Activated CD8-positive, alpha-beta memory T cell treated with anti-CD3 and anti-CD28 coated beads for 24 hours (primary cell): ENCODE results near the gene KIF22.
"Not testable (repeated sequence)": the region's sequence is repeated elsewhere in the genome, so short reads cannot be mapped to it uniquely, and the experiment has no call there.

ENCODE experiments used
- DNase-seq: peaks from one replicate; pipeline ENCODE4 v3.0.0-alpha.2; 2020

KIF22 gene

DNA sequence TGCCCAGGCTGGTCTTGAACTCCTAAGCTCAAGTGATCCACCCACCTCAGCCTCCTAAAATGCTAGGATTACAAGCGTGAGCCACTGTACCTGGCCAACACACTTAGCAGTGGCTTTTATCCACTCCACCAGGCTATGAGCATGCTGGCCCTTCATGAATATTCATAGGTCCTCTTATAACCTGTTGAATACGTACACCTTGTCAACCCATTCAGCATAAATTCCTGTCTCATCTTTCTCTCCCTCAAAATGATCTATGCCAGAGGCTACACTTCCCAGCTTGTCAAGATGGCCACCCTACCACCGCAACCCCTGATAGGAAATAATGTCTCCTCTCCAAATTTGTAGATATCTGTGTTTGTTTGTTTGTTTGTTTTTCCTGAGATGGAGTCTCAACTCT, 23.5 kb upstream of the KIF22 start:
- no peak for DNase-seq

DNA sequence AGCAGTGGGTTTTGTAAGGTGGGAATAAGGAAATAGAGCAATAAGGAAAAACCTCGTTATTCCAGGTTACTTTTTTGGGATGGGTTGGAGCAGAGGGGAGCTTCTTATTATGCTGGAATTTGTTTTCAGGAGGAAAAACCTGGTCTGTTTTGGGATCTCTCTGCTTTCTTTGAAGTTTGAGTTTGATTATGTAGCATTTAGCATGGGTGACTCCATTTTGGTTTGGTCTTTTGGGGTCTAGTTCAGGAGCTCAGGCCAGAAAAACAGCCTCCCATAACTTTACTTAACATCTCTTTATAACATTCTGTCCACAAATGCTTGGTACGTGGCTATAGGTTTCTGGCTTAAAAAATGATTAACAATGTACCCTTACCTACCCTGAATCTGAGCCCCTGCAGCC, 21.0 kb upstream of the KIF22 start:
- DNase-seq = no peak

DNA sequence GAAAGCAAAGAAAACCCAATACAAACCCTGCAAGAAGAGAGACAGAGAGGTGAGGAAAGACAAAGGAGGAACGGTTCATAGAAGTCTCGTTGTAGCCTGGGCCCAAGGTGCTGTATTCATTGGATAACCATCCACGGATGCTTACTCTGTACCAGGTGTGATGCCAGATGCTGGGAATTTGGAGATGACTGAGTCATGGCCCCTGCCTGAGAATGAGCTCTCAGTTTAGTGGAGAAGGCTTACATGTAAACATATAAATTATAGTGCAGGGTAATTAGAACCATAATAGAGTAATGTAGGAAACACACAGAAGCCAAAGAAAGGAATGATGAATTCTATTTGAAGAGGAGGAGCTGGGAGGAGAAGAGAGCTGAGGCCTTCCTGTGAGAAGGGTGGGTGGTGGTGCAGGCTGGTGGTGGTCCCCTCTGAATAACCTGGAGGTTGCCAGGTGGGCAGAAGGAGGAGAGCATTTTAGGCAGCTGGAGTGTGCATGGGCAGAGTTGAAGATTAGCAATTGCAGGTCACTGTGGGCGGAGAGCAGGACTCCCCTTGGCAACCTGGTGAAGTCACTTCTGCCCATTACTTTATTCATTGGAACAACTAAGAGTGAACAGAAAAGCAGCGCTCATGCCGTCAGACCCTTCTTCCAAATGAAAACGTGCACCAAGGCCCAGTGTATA, 20.2 kb upstream of the KIF22 start:
- DNase-seq = no peak

DNA sequence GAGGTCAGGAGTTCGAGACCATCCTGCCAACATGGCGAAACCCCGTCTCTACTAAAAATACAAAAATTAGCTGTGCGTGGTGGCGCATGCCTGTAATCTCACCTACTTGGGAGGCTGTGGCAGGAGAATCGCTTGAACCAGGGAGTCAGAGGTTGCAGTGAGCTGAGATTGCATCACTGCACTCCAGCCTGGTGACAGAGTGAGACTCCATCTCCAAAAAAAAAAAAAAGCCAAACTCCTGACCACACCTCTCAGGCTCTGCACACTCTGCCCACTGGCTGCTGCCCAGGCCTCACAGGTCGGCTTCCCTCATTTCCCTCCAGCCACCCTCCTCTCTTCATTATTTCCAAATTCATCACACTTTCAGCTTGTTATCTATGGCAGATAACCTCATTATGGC, 18.2 kb upstream of the KIF22 start:
- DNase-seq = not testable (repeated sequence)

DNA sequence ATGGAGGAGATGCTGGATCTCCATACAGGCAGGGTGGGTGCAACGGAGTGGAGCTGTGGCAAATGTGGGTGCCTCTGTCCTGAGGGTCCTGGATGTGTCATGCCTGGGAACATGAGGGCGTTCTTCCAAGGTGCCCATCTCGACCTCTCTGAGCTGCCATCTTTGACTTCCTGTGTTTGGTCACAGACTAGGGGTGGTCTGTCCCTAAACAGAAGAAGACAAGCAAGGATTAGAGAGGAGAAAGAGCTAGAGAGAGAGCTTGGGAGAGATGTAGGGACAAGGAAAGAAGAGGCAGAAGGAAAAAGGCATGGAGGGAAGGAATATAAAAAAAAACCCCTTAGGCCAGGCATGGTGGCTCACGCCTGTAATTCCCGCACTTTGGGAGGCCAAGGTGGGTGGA, 15.8 kb upstream of the KIF22 start:
- no peak for DNase-seq

DNA sequence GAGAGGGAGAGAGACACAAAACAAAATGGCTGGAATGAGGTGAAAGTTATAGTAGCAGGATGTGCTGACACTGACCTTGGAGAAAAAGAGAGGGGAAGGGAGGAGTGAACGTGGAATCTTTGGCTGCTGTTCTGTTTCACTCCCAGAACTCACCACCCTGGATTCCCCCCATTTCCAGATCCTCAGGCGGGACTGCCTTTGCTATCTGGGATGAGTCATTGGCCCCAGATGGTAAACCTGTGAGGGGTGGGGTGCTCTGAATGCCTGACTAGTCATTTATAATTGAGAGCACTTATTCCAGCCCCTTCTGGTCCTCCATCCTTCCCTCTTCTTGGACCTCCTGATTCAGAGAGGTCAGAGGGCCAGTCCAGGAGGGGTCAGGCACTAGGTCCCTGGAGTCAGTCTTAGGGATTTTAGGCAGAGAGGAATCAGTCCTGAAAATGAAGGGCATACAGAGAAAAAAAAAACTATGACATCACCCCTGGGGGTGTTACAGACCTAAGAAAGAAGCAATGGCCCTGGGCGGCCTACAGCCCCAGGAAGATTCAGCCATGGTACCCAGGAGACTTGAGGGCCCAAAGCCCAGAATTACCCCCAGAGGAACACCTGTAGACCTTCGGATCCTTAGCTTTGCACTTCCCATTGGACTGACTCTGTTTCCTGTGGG, 14.7 kb upstream of the KIF22 start:
- no peak for DNase-seq

DNA sequence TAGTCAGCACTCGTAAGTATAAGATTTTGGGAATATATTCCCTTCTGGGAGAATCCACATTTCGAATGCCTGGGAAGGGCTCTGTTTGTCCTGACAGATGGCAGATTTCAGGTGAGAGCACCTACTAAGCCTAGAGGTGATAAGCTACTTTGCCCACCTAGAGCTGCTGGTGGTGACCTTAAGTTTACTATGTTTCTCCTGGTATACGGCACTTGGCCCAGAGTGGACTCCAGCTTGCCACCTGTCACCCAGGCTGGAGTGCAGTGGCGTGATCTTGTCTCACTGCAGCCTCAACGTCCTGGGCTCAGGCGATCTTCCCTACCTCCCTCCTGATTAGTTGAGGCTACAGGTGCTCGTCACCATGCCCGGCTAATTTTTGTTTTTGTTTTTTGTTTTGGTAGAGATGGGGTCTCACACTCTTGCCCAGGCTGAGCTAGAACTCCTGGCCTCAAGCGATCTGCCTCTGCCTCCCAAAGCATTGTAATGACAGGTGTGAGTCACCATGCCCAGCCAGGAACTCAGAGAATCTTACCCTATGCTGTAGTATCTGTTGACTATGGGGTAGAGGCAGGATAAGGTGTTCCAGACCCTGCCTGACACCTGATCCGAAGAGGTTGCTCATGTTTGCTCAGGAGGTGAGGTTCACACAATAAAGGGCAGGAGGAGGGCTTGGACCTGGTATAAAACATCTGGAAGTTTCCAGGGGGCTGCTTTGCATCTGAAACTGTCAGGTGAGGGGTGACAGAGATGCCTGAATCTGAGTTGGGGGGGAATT, 12.8 kb upstream of the KIF22 start, which contains the start of gene ZG16:
TSS of gene ZG16 (plus strand) at position 681 of the 775 bp plus-strand sequence. CDS start 1,011 bp downstream, outside the sequence.
- DNase-seq = no peak

DNA sequence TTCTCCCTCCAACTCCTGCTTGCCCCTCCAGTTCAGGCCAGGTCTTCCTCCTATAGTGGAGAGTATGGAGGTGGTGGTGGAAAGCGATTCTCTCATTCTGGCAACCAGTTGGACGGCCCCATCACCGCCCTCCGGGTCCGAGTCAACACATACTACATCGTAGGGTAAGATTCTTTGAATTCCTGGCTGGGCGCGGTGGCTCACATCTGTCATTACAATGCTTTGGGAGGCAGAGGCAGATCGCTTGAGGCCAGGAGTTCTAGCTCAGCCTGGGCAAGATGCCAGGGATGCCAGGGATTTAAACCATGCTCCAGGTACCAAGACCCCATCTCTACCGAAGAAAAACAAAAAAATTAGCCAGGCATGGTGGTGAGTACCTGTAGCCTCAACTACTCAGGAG, 11.1 kb upstream of the KIF22 start:
- DNase-seq = no peak

DNA sequence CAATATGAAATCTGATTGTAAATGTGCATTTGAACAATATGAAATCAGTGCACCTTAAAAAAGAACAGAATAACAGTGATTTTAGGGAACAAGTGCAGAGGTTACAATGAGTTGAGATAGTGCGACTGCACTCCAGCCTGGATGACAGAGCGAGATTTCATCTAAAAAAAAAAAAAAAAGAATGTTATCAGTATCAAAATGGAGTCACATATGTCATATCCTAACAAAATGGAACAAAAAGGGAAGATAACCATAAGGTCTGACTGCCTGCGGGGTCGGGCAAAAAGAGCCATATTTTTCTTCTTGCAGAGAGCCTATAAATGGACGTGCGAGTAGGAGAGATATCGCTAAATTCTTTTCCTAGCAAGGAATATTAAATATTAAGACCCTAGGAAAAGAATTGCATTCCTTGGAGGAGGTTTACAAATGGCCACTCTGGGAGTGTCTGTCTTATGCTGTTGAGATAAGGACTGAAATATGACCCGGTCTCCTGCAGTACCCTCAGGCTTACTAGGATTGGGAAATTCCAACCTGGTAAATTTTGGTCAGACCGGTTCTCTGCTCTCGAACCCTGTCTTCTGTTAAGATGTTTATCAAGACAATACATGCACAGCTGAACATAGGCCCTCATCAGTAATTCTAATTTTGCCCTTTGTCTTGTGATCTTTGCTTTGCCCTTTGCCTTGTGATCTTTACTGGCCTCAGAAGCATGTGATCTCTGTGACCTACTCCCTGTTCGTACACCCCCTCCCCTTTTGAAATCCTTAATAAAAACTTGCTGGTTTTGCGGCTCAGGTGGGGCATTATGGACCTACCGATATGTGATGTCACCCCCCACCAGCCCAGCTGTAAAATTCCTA, 7.2 kb upstream of the KIF22 start:
- not testable (repeated sequence) for DNase-seq

DNA sequence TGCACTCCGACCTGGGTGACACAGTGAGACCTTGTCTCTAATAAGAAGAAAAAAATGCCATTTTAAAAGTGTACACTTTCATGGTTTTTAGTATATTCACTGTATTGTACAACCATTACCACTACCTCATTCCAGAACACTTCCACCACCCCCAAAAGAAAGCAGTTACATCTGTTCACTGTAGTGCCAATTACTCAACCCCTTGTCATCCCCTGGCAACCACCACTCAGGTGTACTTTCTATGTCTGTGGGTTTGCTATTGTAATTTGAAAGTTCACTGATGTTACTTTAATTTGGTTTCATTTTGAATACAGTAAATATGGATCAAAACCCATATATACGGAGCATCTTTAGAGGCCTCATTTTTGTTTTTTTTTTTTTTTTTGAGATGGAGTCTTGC, 6.4 kb upstream of the KIF22 start:
- DNase-seq = no peak

DNA sequence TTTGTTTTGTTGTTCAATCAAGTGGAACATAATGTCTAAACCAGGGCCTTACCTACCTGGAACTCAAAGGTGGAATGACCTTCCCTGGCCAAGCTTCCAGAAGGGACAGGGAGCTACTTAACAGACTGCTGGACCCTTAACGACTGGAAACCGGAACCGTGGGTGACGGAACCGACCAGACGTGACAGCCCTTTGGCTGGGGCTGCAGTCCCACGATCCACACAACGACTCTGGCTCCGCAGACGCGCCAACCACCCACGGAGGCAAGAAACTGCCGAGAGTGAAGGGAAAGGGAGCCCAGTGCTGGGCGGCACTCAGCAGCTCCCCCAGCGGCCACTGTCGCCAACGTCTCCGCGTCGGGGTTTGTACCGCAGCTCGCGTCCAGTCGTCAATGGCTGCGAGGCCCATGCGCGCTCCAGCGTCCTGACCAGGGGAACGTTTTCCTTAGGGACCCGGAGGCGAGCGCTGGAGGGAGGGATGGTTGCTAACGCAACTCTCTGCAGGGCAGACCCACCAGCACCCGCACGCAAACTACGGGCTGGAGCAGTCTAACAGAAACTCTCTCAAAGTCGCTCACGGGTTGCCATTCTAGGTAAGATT, 5.5 kb upstream of the KIF22 start:
- peak; percentile 89 for DNase-seq

DNA sequence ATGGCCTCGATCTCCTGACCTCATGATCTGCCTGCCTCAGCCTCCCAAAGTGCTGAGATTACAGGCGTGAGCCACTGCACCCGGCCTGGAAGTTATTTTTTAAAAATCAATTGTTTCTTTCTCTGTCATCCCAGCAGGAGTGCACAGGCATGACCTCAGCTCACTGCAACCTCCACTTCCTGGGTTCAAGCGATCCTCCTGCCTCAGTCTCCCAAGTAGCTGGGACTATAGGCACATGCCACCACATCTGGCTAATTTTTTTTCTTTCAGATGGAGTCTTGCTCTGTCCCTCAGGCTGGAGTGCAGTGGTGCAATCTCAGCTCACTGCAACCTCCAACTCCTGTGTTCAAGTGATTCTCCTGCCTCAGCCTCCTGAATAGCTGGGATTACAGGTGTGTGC, 3.4 kb upstream of the KIF22 start:
- not testable (repeated sequence) for DNase-seq

DNA sequence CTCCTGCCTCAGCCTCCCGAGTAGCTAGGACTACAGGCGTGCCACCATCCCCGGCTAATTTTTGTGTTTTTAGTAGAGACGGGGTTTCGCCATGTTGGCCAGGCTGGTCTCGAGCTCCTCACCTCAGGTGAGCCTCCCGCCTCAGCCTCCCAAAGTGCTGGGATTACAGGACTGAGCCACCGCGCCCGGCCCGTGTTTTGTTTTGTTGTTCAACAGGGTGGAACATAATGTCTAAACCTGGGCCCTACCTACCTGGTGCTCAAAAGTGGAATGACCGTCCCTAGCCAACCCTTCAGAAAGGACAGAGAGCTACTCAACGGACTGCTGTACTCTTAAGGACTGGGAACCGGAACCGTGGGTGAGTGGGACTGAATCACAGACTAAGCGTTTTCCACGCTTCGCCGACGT, 772 bp upstream of the KIF22 start:
- DNase-seq = no peak

DNA sequence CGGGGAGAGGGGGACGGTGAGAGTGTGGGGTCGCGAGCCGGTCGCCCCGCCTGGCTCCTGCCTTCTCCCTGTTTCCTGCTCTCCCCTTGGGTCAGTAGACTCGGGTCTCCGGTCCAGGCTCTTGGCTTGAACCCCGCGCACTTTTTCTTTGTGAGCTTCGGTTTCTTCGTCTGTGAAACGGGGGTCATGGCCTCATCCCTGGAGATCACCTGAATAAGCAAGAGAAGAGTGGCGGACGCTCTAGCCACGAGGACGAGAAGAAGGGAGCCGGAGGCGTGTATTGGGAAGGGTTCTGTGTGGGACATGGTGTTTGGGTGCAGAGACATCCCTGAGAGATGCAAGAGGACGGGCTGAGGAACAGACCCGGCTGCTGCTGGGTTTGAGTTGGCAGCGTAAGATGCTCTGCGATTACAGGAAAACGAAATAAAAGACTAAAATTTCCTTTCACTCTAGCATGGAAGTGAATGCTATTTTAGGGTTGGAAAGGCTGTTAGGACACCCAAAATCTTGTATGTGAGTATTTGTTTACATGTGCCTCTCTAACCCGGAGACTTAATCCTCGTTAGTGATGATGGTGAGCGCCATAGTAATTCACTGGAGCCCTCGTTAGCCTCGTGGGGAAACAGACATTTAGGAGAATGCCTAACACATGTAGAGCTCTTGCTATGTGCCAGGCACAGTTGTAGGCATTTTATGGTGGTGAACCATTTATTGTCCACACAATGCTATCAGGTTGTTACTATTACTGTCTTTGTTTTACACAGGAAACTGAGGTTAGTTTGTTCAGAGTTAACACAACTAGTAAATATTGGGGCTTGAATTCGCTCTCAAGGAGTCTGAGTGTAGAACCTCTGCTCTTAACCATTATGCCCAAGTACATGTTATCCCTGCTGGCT, 646 bp downstream of the KIF22 start:
- DNase-seq = no peak

DNA sequence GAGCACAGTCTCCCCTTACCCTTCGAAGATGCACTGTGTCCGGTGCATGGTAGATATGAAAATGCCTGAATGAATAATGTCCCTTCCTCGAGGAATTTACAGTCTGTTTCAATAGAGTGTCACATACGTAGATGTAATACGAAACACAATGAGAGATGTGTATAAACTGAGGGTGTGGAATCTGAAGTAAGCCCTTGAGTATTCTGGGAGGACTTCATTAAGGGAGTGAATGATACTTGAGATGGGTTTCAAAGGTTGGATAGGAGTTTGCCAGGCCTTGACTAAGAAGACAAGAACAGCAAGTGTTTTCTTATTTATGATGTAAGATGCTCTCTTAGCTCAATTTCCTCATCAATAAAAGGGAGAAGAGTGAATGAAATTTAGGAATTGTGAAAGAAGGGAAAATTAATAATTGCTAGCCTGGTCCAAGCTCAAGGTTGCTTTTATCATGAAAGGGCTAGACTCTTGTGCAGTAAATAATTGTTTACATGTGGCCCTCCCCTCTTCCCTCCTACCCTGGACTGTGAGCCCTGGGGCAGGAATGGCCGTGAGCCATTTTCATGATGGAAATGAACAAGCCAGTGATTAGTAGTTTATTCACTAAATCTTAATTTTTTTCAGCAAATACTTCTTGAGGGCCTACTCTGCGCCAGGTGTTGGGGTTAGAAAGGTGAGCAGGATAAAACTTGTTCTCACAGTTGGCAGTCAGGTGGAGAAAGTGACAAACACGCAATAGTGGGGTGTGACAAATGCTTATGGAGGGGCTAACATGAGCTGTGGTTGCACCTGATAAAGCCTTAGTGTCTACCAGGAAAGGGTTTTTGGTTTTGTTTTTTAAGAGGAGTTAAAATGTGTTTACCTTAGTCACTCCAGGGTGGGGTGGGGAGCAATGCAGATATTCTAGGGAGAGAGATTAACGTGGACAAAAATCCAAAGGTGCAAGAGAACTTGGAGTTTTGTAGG, 1.6 kb downstream of the KIF22 start:
- DNase-seq = no peak

DNA sequence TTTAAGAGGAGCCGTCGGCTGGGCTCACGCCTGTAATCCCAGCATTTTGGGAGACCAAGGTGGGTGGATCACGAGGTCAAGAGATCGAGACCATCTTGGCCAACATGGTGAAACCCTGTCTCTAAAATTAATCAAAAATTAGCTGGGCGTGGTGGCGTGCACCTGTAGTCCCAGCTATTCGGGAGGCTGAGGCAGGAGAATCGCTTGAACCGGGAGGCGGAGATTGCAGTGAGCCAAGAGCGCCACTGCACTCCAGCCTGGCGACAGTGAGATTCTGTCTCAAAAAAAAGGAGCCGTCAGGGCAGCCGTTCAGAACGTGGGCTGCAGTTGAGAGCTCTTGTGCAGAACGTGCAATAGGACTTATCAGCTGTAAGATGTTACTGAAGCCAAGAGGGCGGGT, 2.6 kb downstream of the KIF22 start:
- DNase-seq = not testable (repeated sequence)

DNA sequence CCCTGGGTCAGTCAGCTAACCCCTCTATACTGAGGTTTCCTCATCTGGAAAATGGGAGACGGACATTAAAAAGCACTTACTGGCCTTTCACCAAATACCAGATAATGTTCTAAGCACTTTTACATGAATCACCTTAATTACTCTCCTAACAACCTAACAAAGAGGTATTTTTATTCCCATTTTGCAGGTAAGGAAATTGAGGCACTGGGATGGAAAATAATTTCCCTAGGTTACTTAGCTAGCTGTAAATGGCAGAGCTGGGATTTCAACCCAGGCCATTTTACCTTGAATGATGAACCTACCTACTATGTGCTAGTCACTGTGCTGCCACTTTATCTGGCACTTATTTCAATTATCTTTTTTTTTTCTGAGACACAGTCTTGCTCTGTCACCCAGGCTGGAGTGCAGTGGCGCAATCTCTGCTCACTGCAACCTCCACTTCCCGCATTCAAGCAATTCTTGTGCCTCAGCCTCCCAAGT, 3.7 kb downstream of the KIF22 start:
- DNase-seq = no peak

DNA sequence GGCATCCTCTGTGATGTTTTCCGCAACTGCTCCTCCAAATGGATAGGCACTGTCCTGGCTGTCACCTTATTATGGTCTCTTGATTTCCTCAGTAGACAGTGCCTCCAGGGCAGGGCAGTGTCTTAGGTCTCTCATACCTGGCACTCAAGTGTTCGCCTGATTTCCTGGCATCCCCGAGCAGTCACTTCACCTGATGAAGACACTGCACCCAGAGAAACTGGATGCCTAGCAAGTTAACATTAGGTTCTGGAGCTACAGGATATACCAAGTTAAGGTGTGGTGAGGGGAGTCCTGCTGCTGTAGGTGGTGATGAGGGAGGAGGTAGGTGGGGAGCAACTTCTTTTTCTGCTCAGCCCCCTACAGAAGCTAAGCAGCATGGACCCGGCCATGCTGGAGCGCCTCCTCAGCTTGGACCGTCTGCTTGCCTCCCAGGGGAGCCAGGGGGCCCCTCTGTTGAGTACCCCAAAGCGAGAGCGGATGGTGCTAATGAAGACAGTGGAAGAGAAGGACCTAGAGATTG, 11.9 kb downstream of the KIF22 start:
- DNase-seq = no peak

DNA sequence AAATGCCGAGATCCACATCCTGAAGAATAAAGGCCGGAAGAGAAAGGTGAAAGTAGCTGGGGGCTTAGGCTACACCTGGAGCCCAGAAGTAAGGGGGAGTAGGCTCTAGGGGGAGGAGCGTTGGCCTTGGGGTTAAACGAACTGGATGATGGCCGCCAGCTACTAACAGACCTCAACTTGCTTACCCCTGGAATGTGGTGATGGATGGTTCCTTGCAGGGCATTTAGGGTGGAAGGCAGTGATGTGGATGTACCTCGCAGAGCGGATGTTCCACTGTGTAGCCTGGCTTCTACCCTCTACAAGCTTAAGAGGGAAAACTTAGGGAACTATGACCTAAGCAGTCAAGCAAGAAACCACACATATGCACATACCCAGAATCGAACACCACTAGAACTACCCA, 13.5 kb downstream of the KIF22 start:
- no peak for DNase-seq
